GM12874 (cell line): ENCODE data around the gene ZNF438.

Source experiments
- CTCF ChIP-seq: IDR thresholded peaks from 2 replicates; pipeline ENCODE4 v1.5.1; 2011; ENCODE audit warnings: low read depth, mild to moderate bottlenecking, control low read depth, low read length, moderate library complexity; ENCODE audit not compliant: insufficient read depth

Gene ZNF438

DNA sequence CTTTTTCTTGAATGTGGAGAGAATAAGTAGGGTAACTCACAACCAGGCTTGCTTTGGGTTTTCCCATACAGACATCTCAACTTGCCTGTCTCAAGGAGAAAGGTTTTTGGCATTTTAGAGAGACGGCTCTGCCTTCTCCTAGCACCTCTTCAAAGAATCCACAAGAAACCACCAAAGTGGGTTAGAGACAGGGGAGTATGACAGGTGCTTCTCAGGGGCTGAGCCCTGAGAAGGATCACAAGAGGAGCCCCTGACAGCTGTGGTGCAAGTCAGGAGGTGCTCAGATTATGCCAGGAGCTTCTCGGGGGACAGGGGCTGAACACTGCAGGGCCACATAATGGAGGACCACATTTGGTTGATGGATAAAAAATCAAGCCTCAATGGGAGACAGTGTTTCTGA lies 231.3 kb downstream of the ZNF438 start:
- no peak for TF ChIP-seq CTCF

DNA sequence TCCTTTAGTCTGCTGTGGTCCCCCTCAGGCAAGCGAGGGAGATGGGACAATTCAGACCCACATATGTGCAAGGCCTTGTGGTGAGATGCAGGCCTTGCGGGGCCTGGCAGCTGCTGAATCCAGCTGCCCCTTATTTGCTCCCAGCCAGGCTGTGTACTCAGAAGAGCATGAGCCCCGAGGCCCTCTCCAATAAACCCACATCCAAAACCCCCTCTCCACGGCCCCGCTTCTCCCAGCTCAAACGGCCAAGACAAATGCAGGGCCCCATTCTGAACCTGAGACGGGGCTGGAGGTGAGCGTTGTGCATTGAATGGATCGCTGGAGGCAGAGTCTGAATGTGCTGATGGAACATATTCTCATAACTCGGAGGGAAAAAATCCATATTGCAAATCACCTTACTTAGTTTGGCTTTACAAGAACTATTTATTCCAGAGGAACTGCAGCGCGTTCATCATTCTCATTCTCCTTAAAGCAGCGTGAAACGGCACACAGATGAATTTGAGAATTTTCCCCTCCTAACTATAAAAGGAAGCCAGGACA lies 232.9 kb downstream of the ZNF438 start:
- no peak for TF ChIP-seq CTCF
